K562 (cell line): ENCODE results near the gene CDRT15. TPM values are rescaled to one million over a fixed set of nuclear protein-coding genes. Genes with fewer than 3 reads are reported as not detected.

ENCODE experiments used
- ATAC-seq: fragments of 200-7000 bp; cut with Tn5 transposase; 3 replicates; pipeline ENCODE4 v1.9.1; 2020; ENCODE audit warnings: moderate library complexity
- BruUV-seq: library from RNA; stranded (reverse); fragments of 400-500 nt; replicated peaks from 2 replicates; lab custom pipeline; 2021; lab: Mats Ljungman, UMichigan
- CTCF ChIA-PET: fragments of 300-600 bp; formaldehyde crosslinking; extraction: SDS; loops from one replicate; lab custom pipeline; 2021; ENCODE audit warnings: low intra/inter-chr PET ratio; lab: Yijun Ruan, JAX
- POLR2A ChIA-PET: fragments of 300-600, 350-650 bp; sonication (Branson Sonifier 250); formaldehyde crosslinking; extraction: SDS; loops from one replicate; lab custom pipeline; 2021; ENCODE audit warnings: antibody characterized with exemption, inconsistent platforms; lab: Yijun Ruan, JAX
- DNase-seq, 4 experiments: peaks; one replicate each; pipeline versions ENCODE4 v3.0.0 to v3.0.0-alpha.2; 2011 to 2018; ENCODE audit warnings: low spot score in 3 of 4, mixed read lengths in 3 of 4; ENCODE audit errors: extremely low read depth in 1 of 4
- FAIRE-seq: peaks from 2 replicates; lab custom pipeline; 2011; peaks lifted over from hg19 to GRCh38; lab: Jason Lieb, UNC
- H2AFZ ChIP-seq: 2 replicates; pipeline ENCODE4 v1.6.0; 2011; ENCODE audit warnings: low read depth, low read length, control low read depth, inconsistent platforms
- H3K27ac ChIP-seq: fragments of 200-600 bp; 3 replicates; pipeline ENCODE4 v1.8.0; 2011; ENCODE audit warnings: low read depth, mild to moderate bottlenecking, control low read depth, inconsistent platforms, low read length, moderate library complexity, mixed read lengths; ENCODE audit errors: extremely low read depth
- H3K27me3 ChIP-seq, 2 experiments: fragments of 300-600 bp in 1 of 2; 2 replicates in 1 of 2; 3 replicates in 1 of 2; pipeline versions ENCODE4 v1.6.0 to v1.8.0; 2011; ENCODE audit warnings: inconsistent platforms in 2 of 2, low read length in 2 of 2, mild to moderate bottlenecking in 1 of 2, mixed read lengths in 1 of 2, moderate library complexity in 1 of 2; ENCODE audit not compliant: control insufficient read depth in 2 of 2, insufficient read depth in 2 of 2
- H3K36me3 ChIP-seq: fragments of 300-600 bp; 3 replicates; pipeline ENCODE4 v1.8.0; 2011; ENCODE audit warnings: mild to moderate bottlenecking, low read length, inconsistent platforms; ENCODE audit not compliant: control insufficient read depth, insufficient read depth
- H3K4me1 ChIP-seq, 2 experiments: fragments of 200-600 bp in 1 of 2; replicated peaks in 1 of 2; 2 replicates in 1 of 2; 3 replicates in 1 of 2; pipeline versions ENCODE4 v1.5.1 to v1.8.0; 2011; ENCODE audit warnings: inconsistent platforms in 2 of 2, low read length in 2 of 2, mild to moderate bottlenecking in 1 of 2, mixed read lengths in 1 of 2, moderate library complexity in 1 of 2; ENCODE audit not compliant: control insufficient read depth in 2 of 2, insufficient read depth in 2 of 2
- H3K4me2 ChIP-seq: 2 replicates; pipeline ENCODE4 v1.6.1; 2011; ENCODE audit warnings: low read length, control low read depth, inconsistent platforms, mixed read lengths; ENCODE audit not compliant: insufficient read depth
- H3K4me3 ChIP-seq: fragments of 200-600 bp; sonication (generic), shearing (Covaris generic); 2 replicates; pipeline ENCODE4 v1.5.1; 2016; ENCODE audit warnings: control low read depth, inconsistent platforms
- H3K79me2 ChIP-seq: fragments of 200-600 bp; 3 replicates; pipeline ENCODE4 v1.8.0; 2011; ENCODE audit warnings: low read length, inconsistent platforms; ENCODE audit not compliant: control insufficient read depth, insufficient read depth
- H3K9ac ChIP-seq, 2 experiments: 2 replicates each; pipeline versions ENCODE4 v1.6.0 to v1.6.1; 2011; ENCODE audit warnings: low read depth in 2 of 2, low read length in 2 of 2, control low read depth in 1 of 2, inconsistent platforms in 1 of 2, mild to moderate bottlenecking in 1 of 2, mixed read lengths in 1 of 2; ENCODE audit not compliant: insufficient read depth in 1 of 2
- H3K9me1 ChIP-seq: one replicate; pipeline ENCODE4 v1.6.0; 2011; ENCODE audit warnings: inconsistent platforms, mild to moderate bottlenecking, low read length, moderate library complexity; ENCODE audit not compliant: control insufficient read depth, insufficient read depth
- H3K9me3 ChIP-seq: replicated peaks from 2 replicates; pipeline ENCODE4 v1.5.1; 2011; ENCODE audit warnings: low read depth, low read length, inconsistent platforms; ENCODE audit not compliant: control insufficient read depth, insufficient read depth
- H4K20me1 ChIP-seq: replicated peaks from 2 replicates; pipeline ENCODE4 v1.6.1; 2011; ENCODE audit warnings: low read length, inconsistent platforms, mixed read lengths; ENCODE audit not compliant: control insufficient read depth, insufficient read depth
- ELF1 ChIP-seq: fragments of 200-800 bp; sonication (Bioruptor generic); IDR thresholded peaks from 2 replicates; pipeline ENCODE4 v1.6.1; 2016; ENCODE audit warnings: missing genetic modification characterization, missing compliant biosample characterization
- TEAD2 ChIP-seq: fragments of 450-650 bp; IDR thresholded peaks from 2 replicates; pipeline ENCODE4 v1.6.1; 2016; ENCODE audit warnings: missing genetic modification characterization, control low read depth, missing compliant biosample characterization
- WGBS: fragments of 100-300 bp; shearing (Covaris generic); methylation state at CpG from one replicate; pipeline ENCODE4 v1.1.6; 2016; ENCODE audit warnings: low coverage, mixed read lengths; ENCODE audit not compliant: insufficient coverage; ENCODE audit errors: missing lambda C conversion rate; 5-methylcytosine and 5-hydroxymethylcytosine counted together
- in situ Hi-C: fragments of 300-500 bp; cut with MboI; formaldehyde crosslinking; loops from 4 replicates; pipeline ENCODE4 v1.15.0; 2018; ENCODE audit warnings: inconsistent platforms, mixed read lengths
- intact Hi-C: fragments of 100-400 bp; cut with micrococcal nuclease; formaldehyde crosslinking; loops from 2 replicates; pipeline ENCODE4 v1.14.2; 2022
- polyA plus RNA-seq, 8 experiments: library from polyadenylated mRNA; depleted of rRNA in 4 of 8; stranded (reverse) in 5 of 8; unstranded in 3 of 8; fragments of >200 nt; fragmentation: Nextera tagmentation in 2 of 8; fragmentation: Illumina TruSeq in 1 of 8; extraction: Ambion mirVana in 2 of 8; extraction: Trizol in 1 of 8; gene quantifications; 2 replicates each; pipeline versions ENCODE4 v1.2.1 to v1.2.3, GENCODE V29; 2011 to 2014; ENCODE audit warnings: inconsistent platforms in 1 of 8, missing spikeins in 1 of 8
- total RNA-seq, 7 experiments: library from RNA; depleted of rRNA in 6 of 7; stranded (reverse); fragments of >200 nt in 6 of 7; fragmentation: Illumina TruSeq in 2 of 7; extraction: Trizol in 2 of 7; gene quantifications; 2 replicates each; pipeline versions ENCODE4 v1.2.1 to v1.2.3, GENCODE V29; 2011 to 2021; ENCODE audit warnings: low replicate concordance in 1 of 7
- TF ChIP-seq, protein P1 (sequence below): sonication (generic); formaldehyde crosslinking; IDR thresholded peaks from 2 replicates; pipeline ENCODE4 v1.8.1; 2023; ENCODE audit warnings: mild to moderate bottlenecking, missing genetic modification reagents
- TF ChIP-seq, protein P2 (sequence below): sonication (generic); formaldehyde crosslinking; IDR thresholded peaks from 2 replicates; pipeline ENCODE4 v1.8.0; 2022; ENCODE audit warnings: missing genetic modification reagents, mild to moderate bottlenecking, moderate library complexity, borderline replicate concordance

The CDRT15 gene
- total and polyA plus RNA-seq, 9 of the 15 experiments (the other 6 are each of a cell fraction or from before 2014, with no cell fraction given), result not detected

- Histone ChIP-seq H3K36me3 (no peaks in the 10 kb centered on the region), H3K4me3 (no peak overlapping the region), H3K9me3 (no peaks in the 10 kb centered on the region), H3K27me3 (no peaks in the 10 kb centered on the region), H3K27ac (no peak overlapping the region), H3K9ac (no peak overlapping the region), H4K20me1 (no peaks in the 10 kb centered on the region), H3K4me2 (no peak overlapping the region), H3K4me1 (no peaks in the 10 kb centered on the region; a peak in 1 of 5 replicates), H3K9me1 (no peaks in the 10 kb centered on the region), H3K79me2 (no peaks in the 10 kb centered on the region), H2AFZ (no peak overlapping the region)
- in situ Hi-C loops, result no loop called here
- no TSS peak for BruUV-seq
- 59% methylated on average over 4 of the region's 4 CpGs for WGBS
- intact Hi-C loops, result no loop called here
- no peak for TF ChIP-seq ELF1 (tag)
- POLR2A ChIA-PET, result interaction anchor here (0.8 kb wide), 1 partner anchor 16 kb away, joined by 4 read pairs; no protein-coding TSS in a partner anchor
- CTCF ChIA-PET, result no interaction called here
- no peak for FAIRE-seq
- ATAC-seq, result no peak
- no peak for DNase-seq
Observed at GRCh38 chr17:14228903-14229302, 7.8 kb downstream of the CDRT15 start.

- intact Hi-C loops (no loop called here), in situ Hi-C loops (no loop called here)
- Histone ChIP-seq H3K4me3 (no peak overlapping the region), H3K36me3 (no peaks in the 10 kb centered on the region), H2AFZ (no peak overlapping the region), H3K9me3 (no peaks in the 10 kb centered on the region), H3K4me2 (no peak overlapping the region), H3K27me3 (no peaks in the 10 kb centered on the region), H3K4me1 (no peaks in the 10 kb centered on the region; a peak in 1 of 5 replicates), H3K9ac (no peak overlapping the region), H3K79me2 (no peaks in the 10 kb centered on the region), H3K9me1 (no peaks in the 10 kb centered on the region), H4K20me1 (no peaks in the 10 kb centered on the region), H3K27ac (no peak overlapping the region)
- TF ChIP-seq, protein P1, sequence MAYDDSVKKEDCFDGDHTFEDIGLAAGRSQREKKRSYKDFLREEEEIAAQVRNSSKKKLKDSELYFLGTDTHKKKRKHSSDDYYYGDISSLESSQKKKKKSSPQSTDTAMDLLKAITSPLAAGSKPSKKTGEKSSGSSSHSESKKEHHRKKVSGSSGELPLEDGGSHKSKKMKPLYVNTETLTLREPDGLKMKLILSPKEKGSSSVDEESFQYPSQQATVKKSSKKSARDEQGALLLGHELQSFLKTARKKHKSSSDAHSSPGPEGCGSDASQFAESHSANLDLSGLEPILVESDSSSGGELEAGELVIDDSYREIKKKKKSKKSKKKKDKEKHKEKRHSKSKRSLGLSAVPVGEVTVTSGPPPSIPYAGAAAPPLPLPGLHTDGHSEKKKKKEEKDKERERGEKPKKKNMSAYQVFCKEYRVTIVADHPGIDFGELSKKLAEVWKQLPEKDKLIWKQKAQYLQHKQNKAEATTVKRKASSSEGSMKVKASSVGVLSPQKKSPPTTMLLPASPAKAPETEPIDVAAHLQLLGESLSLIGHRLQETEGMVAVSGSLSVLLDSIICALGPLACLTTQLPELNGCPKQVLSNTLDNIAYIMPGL (CRISPR knock-in tag), result no peak
- no peak for TF ChIP-seq TEAD2 (tag)
- TF ChIP-seq, protein P2, sequence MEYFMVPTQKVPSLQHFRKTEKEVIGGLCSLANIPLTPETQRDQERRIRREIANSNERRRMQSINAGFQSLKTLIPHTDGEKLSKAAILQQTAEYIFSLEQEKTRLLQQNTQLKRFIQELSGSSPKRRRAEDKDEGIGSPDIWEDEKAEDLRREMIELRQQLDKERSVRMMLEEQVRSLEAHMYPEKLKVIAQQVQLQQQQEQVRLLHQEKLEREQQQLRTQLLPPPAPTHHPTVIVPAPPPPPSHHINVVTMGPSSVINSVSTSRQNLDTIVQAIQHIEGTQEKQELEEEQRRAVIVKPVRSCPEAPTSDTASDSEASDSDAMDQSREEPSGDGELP (CRISPR knock-in tag), result no peak
- ChIA-PET CTCF (no interaction called here), POLR2A (no interaction called here)
- BruUV-seq, result no TSS peak
- DNase-seq (no peak), FAIRE-seq (no peak), ATAC-seq (no peak)
- WGBS, result 54% methylated on average over 5 of the region's 7 CpGs
Observed at GRCh38 chr17:14227052-14227451, 9.6 kb downstream of the CDRT15 start.
